ENCODE results near the gene KCNJ14. TPM values are rescaled to one million over a fixed set of nuclear protein-coding genes. Genes with fewer than 3 reads are reported as not detected.

Gene KCNJ14
- total and polyA plus RNA-seq, 7 donors: 0.28 to 2.6 (median 1.1) TPM

GRCh38 chr19:48446579-48446978 is 8.8 kb upstream of the KCNJ14 start:
- 70 to 75% (median 73%) methylated on average over 5 to 7 of the region's 7 CpGs for WGBS, 3 donors
- H3K4me3 ChIP-seq: peak overlapping the region; percentile 97

DNA sequence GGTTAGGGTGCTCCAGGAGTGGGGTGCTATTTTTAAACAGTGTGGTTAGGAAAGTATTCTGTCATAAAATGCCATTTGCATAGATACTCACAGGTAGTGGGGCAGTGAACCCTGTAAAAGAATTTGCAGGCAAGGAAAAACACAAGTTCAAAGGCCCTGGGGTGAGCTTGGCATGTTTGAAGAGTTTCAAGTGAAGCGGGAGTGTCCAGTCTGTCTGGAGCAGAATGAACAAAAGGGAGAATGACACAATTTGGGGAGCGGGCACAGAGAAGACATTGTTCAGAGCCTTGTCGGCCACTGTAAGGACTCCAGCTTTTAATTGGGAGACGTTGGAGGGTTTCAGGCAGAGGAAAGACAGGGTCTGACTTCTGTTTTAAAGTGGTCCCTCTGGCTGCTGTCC is 6.8 kb upstream of the KCNJ14 start:
- no peak for DNase-seq
- Histone ChIP-seq H3K9me3 (no peaks in the 10 kb centered on the region), H3K4me3 (no peak overlapping the region), H3K27me3 (ENCODE audit: insufficient read depth in 3 of 3, low read length in 2 of 3) (peaks cover 0 to 9% (median 6%) of the 10 kb centered on the region in 3 donors), H3K36me3 (ENCODE audit: insufficient read depth in 1 of 2, low read depth in 1 of 2) (peaks cover 12 to 67% of the 10 kb centered on the region in 2 donors), H3K27ac (no peak overlapping the region), H3K4me1 (peaks cover 28% of the 10 kb centered on the region)
- ATAC-seq: no peak
- 86 to 93% (median 92%) methylated on average over 4 of the region's 4 CpGs for WGBS, 3 donors
- TF ChIP-seq, protein P1, sequence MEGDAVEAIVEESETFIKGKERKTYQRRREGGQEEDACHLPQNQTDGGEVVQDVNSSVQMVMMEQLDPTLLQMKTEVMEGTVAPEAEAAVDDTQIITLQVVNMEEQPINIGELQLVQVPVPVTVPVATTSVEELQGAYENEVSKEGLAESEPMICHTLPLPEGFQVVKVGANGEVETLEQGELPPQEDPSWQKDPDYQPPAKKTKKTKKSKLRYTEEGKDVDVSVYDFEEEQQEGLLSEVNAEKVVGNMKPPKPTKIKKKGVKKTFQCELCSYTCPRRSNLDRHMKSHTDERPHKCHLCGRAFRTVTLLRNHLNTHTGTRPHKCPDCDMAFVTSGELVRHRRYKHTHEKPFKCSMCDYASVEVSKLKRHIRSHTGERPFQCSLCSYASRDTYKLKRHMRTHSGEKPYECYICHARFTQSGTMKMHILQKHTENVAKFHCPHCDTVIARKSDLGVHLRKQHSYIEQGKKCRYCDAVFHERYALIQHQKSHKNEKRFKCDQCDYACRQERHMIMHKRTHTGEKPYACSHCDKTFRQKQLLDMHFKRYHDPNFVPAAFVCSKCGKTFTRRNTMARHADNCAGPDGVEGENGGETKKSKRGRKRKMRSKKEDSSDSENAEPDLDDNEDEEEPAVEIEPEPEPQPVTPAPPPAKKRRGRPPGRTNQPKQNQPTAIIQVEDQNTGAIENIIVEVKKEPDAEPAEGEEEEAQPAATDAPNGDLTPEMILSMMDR (IDR thresholded peaks at IDR 0.05): no peak
- intact Hi-C loops (cut with DNase I): no loop called here

More at GRCh38 chr19:48446579-48446978, 8.8 kb upstream of the KCNJ14 start:
- Histone ChIP-seq H3K9me3 (no peaks in the 10 kb centered on the region), H3K4me1 (peaks cover 19% of the 10 kb centered on the region), H3K27me3 (ENCODE audit: insufficient read depth in 3 of 3, low read length in 2 of 3) (peaks cover 0 to 17% (median 15%) of the 10 kb centered on the region in 3 donors), H3K27ac (peak overlapping the region; percentile 94), H3K36me3 (ENCODE audit: insufficient read depth in 1 of 2, low read depth in 1 of 2) (peaks cover 12 to 48% of the 10 kb centered on the region in 2 donors)
- intact Hi-C loops (cut with DNase I): no loop called here
- ATAC-seq (no peak), DNase-seq (no peak)
- TF ChIP-seq, protein P1 (IDR thresholded peaks at IDR 0.05): no peak

DNA sequence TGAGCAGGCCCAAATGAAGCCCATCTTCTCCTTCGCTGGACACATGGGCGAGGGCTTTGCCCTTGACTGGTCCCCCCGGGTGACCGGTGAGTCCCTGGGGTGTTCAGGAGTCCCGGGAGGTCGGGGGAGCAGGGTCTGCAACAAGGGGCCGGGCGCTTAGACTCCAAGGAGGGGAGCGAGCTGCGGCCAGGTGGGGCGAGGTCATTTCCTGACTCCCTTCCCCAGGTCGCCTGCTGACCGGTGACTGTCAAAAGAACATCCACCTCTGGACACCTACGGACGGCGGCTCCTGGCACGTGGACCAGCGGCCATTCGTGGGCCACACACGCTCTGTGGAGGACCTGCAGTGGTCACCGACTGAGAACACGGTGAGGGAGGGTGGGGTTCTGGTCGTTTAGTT is 4.9 kb upstream of the KCNJ14 start:
- ATAC-seq: no peak
- no peak overlapping the region for H3K4me3 ChIP-seq
- 92 to 93% (median 92%) methylated on average over 23 of the region's 23 CpGs for WGBS, 3 donors
- no peaks in the 10 kb centered on the region for H3K9me3 ChIP-seq
- no peaks in the 10 kb centered on the region for H3K27me3 ChIP-seq (ENCODE audit: insufficient read depth in 3 of 3, low read length in 2 of 3)
- no peak for DNase-seq
- peaks cover 12 to 75% of the 10 kb centered on the region in 2 donors for H3K36me3 ChIP-seq (ENCODE audit: insufficient read depth in 1 of 2, low read depth in 1 of 2)
- no peak overlapping the region for H3K27ac ChIP-seq
- intact Hi-C loops (cut with DNase I): no loop called here
- TF ChIP-seq, protein P1 (IDR thresholded peaks at IDR 0.05): no peak
- peaks cover 27% of the 10 kb centered on the region for H3K4me1 ChIP-seq

- Histone ChIP-seq H3K36me3 (ENCODE audit: insufficient read depth in 1 of 2, low read depth in 1 of 2) (peaks cover 12 to 75% of the 10 kb centered on the region in 2 donors), H3K9me3 (no peaks in the 10 kb centered on the region), H3K4me3 (no peak overlapping the region), H3K27me3 (ENCODE audit: insufficient read depth in 3 of 3, low read length in 2 of 3) (no peaks in the 10 kb centered on the region), H3K4me1 (peaks cover 30% of the 10 kb centered on the region), H3K27ac (no peak overlapping the region)
- WGBS, 3 donors: 92 to 99% (median 93%) methylated on average over 14 to 15 of the region's 15 CpGs
- no peak for DNase-seq
- intact Hi-C loops (cut with DNase I): no loop called here
- ATAC-seq: no peak
- TF ChIP-seq, protein P1 (IDR thresholded peaks at IDR 0.05): no peak
Observed at GRCh38 chr19:48450863-48451262, 4.5 kb upstream of the KCNJ14 start.

DNA sequence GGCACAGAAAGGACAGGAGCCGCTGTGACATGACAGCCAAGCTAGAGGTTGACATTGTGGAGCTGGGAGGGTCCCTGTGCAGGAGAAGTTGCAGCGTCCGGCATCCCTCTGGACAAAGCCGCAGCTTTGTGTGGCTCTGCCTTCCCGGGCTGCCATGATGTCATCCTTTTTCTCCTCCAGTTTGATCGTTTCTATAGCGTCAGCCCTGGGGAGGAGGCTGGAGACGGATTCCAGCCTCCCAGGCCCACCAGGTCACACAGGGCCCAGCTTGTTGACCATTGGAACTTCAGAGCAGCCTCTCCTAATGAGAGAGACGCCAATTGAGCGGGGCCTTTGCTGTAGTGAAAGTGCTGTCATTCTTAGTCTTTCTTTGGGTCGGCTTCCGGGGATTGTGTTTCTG is 3.8 kb upstream of the KCNJ14 start:
- Histone ChIP-seq H3K4me3 (no peak overlapping the region), H3K27me3 (ENCODE audit: insufficient read depth in 3 of 3, low read length in 2 of 3) (no peaks in the 10 kb centered on the region), H3K27ac (peak overlapping the region; percentile 30), H3K9me3 (no peaks in the 10 kb centered on the region), H3K36me3 (ENCODE audit: insufficient read depth in 1 of 2, low read depth in 1 of 2) (peaks cover 12 to 83% of the 10 kb centered on the region in 2 donors), H3K4me1 (peaks cover 26% of the 10 kb centered on the region)
- WGBS, 3 donors: 82 to 84% (median 83%) methylated on average over 12 of the region's 12 CpGs
- no peak for ATAC-seq
- TF ChIP-seq, protein P1 (IDR thresholded peaks at IDR 0.05): no peak
- intact Hi-C loops (cut with DNase I): no loop called here
- no peak for DNase-seq

Data from psoas muscle (tissue), 8 donors.